NOMO-1 treated with DMSO at 0.1 percent for 48 hours (cell line): ENCODE results near the gene DUSP9.

Source experiments
- DNase-seq: peaks from one replicate; lab custom pipeline; 2025; ENCODE audit not compliant: unreplicated experiment; lab: John Stamatoyannopoulos, UW

The DUSP9 gene

GRCh38 chrX:153647461-153648357, 706 bp downstream of the DUSP9 start:
- no peak for DNase-seq

GRCh38 chrX:153648358-153649177, 1.6 kb downstream of the DUSP9 start:
- DNase-seq = no peak

- DNase-seq = peak; percentile 16
Measured at GRCh38 chrX:153649178-153649914, 2.3 kb downstream of the DUSP9 start.

GRCh38 chrX:153649915-153650782, 3.1 kb downstream of the DUSP9 start:
- DNase-seq = no peak

- DNase-seq = no peak
Measured at GRCh38 chrX:153650959-153651358, 4.0 kb downstream of the DUSP9 start.

- no peak for DNase-seq
Measured at GRCh38 chrX:153651540-153652079, 4.6 kb downstream of the DUSP9 start.

- no peak for DNase-seq
Measured at GRCh38 chrX:153653556-153653955, 6.6 kb downstream of the DUSP9 start.

GRCh38 chrX:153657161-153657560, 10.2 kb downstream of the DUSP9 start:
- no peak for DNase-seq

GRCh38 chrX:153659268-153659667, 12.3 kb downstream of the DUSP9 start:
- DNase-seq = no peak

GRCh38 chrX:153662266-153662665, 15.3 kb downstream of the DUSP9 start:
- no peak for DNase-seq

- no peak for DNase-seq
Measured at GRCh38 chrX:153665726-153666306, 18.8 kb downstream of the DUSP9 start.

- DNase-seq = no peak
Measured at GRCh38 chrX:153667281-153667955, 20.4 kb downstream of the DUSP9 start.

GRCh38 chrX:153667956-153668396, 21.0 kb downstream of the DUSP9 start:
- DNase-seq = peak; percentile 49

GRCh38 chrX:153668423-153669173, 21.6 kb downstream of the DUSP9 start:
- no peak for DNase-seq

GRCh38 chrX:153669174-153669890, 22.3 kb downstream of the DUSP9 start:
- DNase-seq = no peak

GRCh38 chrX:153669901-153670731, 23.1 kb downstream of the DUSP9 start:
- DNase-seq = no peak
